Body of pancreas (tissue), 4 donors: ENCODE results near the gene HERC2. TPM values are rescaled to one million over a fixed set of nuclear protein-coding genes. Genes with fewer than 3 reads are reported as not detected.

Experiments used
- ATAC-seq: fragments of 150-250 bp; one replicate; pipeline ENCODE4 v1.9.1; 2016
- DNase-seq, 4 donors: peaks; one replicate each; pipeline ENCODE4 v3.0.0-alpha.2; 2019
- H3K27ac ChIP-seq, 4 donors: fragments of 200-600 bp; sonication (generic); 1 replicate in 3 of 4; 2 replicates in 1 of 4; pipeline versions ENCODE4 v1.5.1 to v1.6.1; 2016 to 2019; ENCODE audit warnings: mild to moderate bottlenecking in 1 of 4, mixed read lengths in 1 of 4, moderate library complexity in 1 of 4
- H3K27me3 ChIP-seq, 2 donors: fragments of 200-600 bp; sonication (generic); one replicate each; pipeline ENCODE4 v1.6.0; 2016; ENCODE audit warnings: mild to moderate bottlenecking in 1 of 2
- H3K36me3 ChIP-seq, 2 donors: fragments of 200-600 bp; sonication (generic); replicated peaks in 1 of 2; 2 replicates each; pipeline ENCODE4 v1.5.1; 2016; ENCODE audit warnings: low read depth in 2 of 2; ENCODE audit not compliant: insufficient read depth in 1 of 2
- H3K4me1 ChIP-seq: fragments of 200-600 bp; sonication (generic); one replicate; pipeline ENCODE4 v1.6.0; 2016
- H3K4me3 ChIP-seq, 2 donors: fragments of 200-600 bp; sonication (generic); 1 replicate in 1 of 2; 2 replicates in 1 of 2; pipeline ENCODE4 v1.5.1; 2016 to 2019
- H3K9me3 ChIP-seq, 3 donors: fragments of 200-600 bp; sonication (generic); 1 replicate in 2 of 3; 2 replicates in 1 of 3; pipeline ENCODE4 v1.5.1; 2016
- CTCF ChIP-seq, 7 experiments: fragments of 450-650 bp in 4 of 7; fragments of 200-600 bp in 3 of 7; sonication (generic) in 3 of 7; IDR thresholded peaks; one replicate each; pipeline ENCODE4 v1.5.1; 2016 to 2019; ENCODE audit warnings: antibody characterized with exemption in 7 of 7
- POLR2A ChIP-seq, 3 donors: fragments of 450-650 bp; IDR thresholded peaks; one replicate each; pipeline ENCODE4 v1.6.1; 2016; ENCODE audit warnings: antibody characterized with exemption in 3 of 3, mild to moderate bottlenecking in 2 of 3
- WGBS, 2 donors: methylation state at CpG; one replicate each; pipeline ENCODE4 v1.1.5; 2017; 5-methylcytosine and 5-hydroxymethylcytosine counted together
- intact Hi-C: fragments of 100-400 bp; cut with DNase I; formaldehyde crosslinking; loops from one replicate; pipeline ENCODE4 v1.15.1; 2023
- total RNA-seq, 2 donors: library from RNA; depleted of rRNA; stranded (reverse); fragments of >200 nt; gene quantifications; one replicate each; pipeline ENCODE4 v1.1.0, GENCODE V29; 2016

Gene HERC2
- total RNA-seq, 2 donors from 2014 or later, result 36.3 to 76.5 TPM

GRCh38 chr15:28084547-28084946 lies 237.4 kb downstream of the HERC2 start:
- 61 to 63% methylated on average over 3 of the region's 3 CpGs for WGBS, 2 donors
- Histone ChIP-seq H3K36me3 (no peaks in the 10 kb centered on the region), H3K9me3 (no peaks in the 10 kb centered on the region), H3K4me3 (no peak overlapping the region), H3K27ac (no peak overlapping the region), H3K4me1 (no peaks in the 10 kb centered on the region), H3K27me3 (no peaks in the 10 kb centered on the region)
- ATAC-seq (no peak), DNase-seq (no peak)
- intact Hi-C loops, result no loop called here
- TF ChIP-seq POLR2A (IDR thresholded peaks at IDR 0.05) (no peak), CTCF (IDR thresholded peaks at IDR 0.05) (no peak)

DNA sequence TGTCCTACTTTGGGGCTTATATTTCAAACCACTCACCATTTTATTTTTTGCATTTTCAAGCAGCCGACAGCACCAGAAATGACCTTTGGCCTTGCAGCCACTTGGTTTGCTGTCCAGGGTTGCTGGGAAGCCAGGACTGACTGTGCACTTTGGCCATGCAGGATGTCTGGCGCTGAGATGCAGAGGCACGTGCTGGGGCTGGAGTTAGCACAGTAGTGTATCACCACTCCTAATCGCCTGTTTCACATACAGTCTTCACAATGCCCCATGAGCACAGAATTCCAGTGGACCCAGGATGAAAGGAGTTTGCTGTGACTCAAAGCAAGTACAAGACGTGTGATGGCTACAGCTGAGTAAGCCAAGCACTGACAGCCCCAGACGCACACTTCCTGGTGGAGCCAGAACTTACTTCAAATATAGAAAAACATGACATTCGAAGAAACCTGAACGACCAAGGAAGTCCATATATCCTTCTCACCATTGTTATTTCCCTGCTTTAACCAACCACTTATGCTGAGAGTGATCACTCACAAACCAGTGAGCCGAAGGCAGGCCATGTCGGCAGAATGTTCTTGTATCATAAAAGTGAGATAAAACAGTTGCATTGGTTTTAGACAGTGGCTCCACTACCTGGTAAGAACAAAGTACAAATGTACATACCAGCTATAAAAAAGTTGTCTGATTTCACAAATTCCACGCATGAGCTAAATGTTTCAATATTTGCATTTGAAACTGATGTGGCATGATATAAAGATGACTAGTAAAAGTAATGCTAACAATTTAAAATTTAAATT lies 238.9 kb downstream of the HERC2 start:
- Histone ChIP-seq H3K36me3 (no peaks in the 10 kb centered on the region), H3K27ac (no peak overlapping the region), H3K4me1 (no peaks in the 10 kb centered on the region), H3K27me3 (no peaks in the 10 kb centered on the region), H3K4me3 (no peak overlapping the region), H3K9me3 (no peaks in the 10 kb centered on the region)
- TF ChIP-seq CTCF (IDR thresholded peaks at IDR 0.05) (no peak), POLR2A (IDR thresholded peaks at IDR 0.05) (no peak)
- DNase-seq, result peak in 1 of 4 donors; percentile 26
- 48 to 61% methylated on average over 11 of the region's 11 CpGs for WGBS, 2 donors
- no peak for ATAC-seq
- intact Hi-C loops, result no loop called here

DNA sequence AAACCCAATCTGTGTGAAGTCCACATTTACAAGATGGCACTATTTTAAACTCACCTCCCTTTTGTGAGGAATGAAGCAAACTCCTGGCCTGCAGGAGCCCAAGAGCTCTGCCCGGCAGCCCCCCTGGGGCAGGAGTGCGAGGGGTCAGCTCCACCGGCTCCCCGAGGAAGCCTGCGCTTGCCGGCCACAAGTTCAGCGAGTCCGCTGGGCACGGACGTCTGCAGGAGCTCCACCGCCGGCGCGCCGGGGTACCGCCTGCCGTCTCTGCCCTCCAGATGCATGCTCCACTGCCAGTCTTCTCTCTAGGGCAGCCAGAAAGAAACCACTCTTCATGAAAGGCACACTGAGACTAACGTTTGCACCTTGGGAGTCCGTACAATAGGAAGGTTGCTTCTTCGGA lies 240.4 kb downstream of the HERC2 start:
- no peaks in the 10 kb centered on the region for H3K4me1 ChIP-seq
- intact Hi-C loops, result no loop called here
- no peaks in the 10 kb centered on the region for H3K9me3 ChIP-seq
- no peaks in the 10 kb centered on the region for H3K36me3 ChIP-seq
- H3K27ac ChIP-seq, result no peak overlapping the region
- no peak for DNase-seq
- no peak for ATAC-seq
- no peak overlapping the region for H3K4me3 ChIP-seq
- WGBS, 2 donors, result 93 to 96% methylated on average over 20 of the region's 20 CpGs
- no peak for TF ChIP-seq CTCF (IDR thresholded peaks at IDR 0.05)
- TF ChIP-seq POLR2A (IDR thresholded peaks at IDR 0.05), result no peak
- H3K27me3 ChIP-seq, result no peaks in the 10 kb centered on the region

- TF ChIP-seq POLR2A (IDR thresholded peaks at IDR 0.05), result no peak
- no peak for TF ChIP-seq CTCF (IDR thresholded peaks at IDR 0.05)
- intact Hi-C loops, result no loop called here
- no peak for DNase-seq
Observed at GRCh38 chr15:28080386-28080785, 241.6 kb downstream of the HERC2 start.

More at GRCh38 chr15:28080386-28080785, 241.6 kb downstream of the HERC2 start:
- H3K36me3 ChIP-seq, result no peaks in the 10 kb centered on the region
- no peak overlapping the region for H3K4me3 ChIP-seq
- H3K27ac ChIP-seq, result no peak overlapping the region
- no peaks in the 10 kb centered on the region for H3K4me1 ChIP-seq
- no peaks in the 10 kb centered on the region for H3K27me3 ChIP-seq
- ATAC-seq, result no peak
- no peaks in the 10 kb centered on the region for H3K9me3 ChIP-seq
- 71 to 72% methylated on average over 8 of the region's 8 CpGs for WGBS, 2 donors
